ENCODE data around the gene NME7.
"Not testable (repeated sequence)": the region's sequence is repeated elsewhere in the genome, so short reads cannot be mapped to it uniquely, and the experiment has no call there.

NME7 gene

DNA sequence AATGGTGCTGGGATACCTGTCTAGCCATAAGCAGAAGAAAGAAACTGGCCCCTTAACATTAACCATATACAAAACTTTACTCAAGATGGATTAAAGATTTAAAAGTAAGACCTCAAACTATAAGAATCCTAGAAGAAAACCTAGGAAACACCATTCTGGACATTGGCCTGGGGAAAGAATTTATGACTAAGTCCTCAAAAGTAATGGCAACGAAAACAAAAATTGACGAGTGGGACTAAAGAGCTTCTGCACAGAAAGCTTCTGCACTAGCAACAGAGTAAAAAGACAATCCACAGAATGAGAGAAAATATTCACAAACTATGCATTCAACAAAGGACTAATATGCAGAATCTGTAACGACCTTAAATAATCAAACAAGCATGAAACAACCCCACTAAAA, 66.7 kb downstream of the NME7 start:
- no peak for DNase-seq

DNA sequence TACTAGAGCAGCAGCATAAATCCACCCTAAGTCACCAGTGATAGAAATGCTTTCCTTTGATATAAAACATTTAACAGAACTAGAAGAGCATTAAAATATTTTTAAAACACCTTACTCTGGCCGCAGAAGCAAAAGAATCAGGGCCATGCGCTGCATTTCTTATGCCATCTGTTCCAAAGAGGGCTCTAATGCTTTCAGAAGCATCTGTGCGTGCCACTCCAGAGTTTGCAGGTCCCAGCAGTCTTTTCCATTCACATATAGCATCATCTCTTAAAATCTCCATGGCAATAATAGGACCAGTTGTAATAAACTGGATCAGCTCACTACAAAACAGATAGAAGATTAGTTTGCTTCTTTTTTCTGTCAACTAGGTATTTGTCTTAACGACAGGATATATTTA, 69.2 kb downstream of the NME7 start:
- DNase-seq: no peak

DNA sequence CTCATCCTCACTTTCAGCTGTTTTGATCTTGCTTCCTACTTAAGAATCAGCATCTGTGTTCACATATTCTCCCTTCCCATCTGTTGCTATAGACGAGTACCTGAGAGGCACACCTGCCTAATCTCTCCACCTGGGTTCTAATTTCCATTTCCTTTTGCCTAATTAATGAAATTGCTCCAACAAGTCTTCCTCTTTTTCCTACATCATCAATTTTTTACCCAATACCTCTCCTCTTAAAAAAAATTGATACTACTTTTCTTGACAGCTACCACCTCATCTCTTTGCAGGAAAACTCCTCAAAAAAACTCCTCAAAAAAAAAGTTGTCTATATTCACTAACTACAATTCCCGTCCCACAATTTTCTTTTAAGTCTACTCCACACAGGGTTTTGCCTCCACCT, 71.8 kb downstream of the NME7 start:
- no peak for DNase-seq

DNA sequence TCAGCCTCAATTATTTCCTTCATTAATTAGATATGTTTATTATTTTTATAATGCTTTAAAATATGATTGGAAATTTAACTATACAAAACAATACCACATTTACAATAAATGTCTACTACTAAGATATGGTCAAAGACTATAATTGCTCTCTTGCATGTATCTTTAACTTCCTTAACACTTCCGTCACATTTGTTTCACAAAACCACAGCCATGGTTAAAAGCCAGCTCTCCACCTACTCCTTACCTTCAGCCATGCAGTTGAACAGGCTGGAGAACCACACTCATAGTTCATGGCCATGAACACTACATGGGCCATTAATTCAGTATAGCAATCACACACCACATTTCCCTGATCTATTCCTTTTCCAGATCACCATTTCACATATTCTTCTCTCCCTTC, 72.2 kb downstream of the NME7 start:
- DNase-seq: no peak

DNA sequence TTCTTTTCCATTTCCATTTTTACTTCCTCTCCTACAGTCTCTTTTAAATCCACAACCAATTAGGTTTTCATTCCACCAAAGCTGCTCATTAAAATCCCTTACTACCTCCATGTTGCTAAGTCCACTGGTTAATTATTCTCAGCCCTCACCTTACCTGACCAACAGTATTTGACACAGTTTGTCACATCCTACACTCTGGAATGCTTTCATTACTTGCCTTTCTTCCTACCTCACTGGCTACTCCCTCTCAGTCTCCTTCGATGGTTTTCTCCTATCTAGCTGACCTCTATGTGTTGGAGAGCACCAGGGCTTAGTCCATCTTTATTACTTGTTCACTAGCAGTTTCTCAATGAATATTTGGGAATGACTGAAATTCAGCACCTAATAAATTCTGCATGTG, 78.6 kb downstream of the NME7 start:
- DNase-seq: no peak

DNA sequence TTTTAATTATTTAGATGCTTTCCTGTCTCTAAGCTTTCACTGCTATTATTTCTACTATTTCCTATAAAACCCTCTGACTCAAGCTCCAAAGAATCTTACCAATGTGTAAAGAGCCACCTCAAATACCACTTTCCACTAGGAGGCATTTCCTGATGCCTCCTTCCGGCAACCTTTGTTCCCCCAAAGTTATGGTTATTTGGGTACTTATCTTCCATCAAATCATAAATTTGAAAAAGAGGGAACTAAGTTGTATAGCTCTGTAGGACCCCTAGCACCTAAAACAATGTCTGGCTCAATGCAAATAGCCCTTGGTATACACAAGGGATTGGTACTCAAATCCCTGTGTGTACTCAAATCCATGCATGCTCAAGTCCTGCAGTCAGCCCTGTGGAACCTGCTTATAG, 79.6 kb downstream of the NME7 start:
- no peak for DNase-seq

DNA sequence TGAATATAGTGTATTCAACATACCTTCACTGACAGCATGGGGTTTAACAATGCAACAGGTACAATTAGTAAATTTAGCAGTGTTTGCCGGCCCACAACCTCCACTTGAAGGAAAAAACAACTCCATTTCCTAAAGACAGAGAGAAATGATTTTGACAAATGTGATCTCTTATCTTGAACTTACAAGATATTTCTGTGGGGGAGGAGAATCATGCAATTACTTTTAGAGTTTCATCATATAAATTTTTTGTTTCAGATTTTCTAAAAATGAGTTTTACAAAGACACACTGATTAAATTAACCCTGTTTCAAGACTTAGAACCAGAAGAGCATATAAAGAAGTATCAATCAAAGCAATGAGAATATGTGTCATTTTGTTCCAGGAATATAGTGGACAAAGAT, 80.3 kb downstream of the NME7 start:
- no peak for DNase-seq

DNA sequence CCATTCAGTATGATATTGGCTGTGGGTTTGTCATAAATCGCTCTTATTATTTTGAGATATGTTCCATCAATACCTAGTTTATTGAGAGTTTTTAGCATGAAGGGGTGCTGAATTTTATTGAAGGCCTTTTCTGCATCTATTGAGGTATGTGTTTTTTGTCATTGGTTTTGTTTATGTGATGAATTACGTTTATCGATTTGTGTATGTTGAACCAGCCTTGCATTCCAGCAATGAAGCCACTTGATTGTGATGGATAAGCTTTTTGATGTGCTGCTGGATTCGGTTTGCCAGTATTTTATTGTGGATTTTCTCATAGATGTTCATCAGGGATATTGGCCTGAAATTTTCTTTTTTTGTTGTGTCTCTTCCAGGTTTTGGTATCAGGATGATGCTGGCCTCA, 86.0 kb downstream of the NME7 start:
- DNase-seq: not testable (repeated sequence)

DNA sequence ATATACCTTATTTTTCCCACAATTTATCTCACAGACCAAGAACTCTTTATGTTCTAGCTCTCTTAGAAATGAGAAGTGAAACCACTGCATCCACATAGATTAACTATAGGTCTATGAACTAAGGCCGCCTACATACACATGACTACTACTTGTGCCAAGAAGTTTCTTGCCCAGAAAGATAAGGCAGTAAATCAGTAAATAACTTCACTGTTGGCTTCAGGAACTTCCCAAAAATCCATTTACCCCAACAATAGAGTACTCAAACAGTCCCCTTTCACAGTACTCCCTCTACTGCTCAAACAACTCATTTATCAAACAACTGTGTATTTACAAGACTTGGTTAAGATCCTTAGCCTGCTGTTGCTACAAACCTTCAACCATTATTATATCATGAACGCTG, 96.5 kb downstream of the NME7 start:
- DNase-seq: no peak

DNA sequence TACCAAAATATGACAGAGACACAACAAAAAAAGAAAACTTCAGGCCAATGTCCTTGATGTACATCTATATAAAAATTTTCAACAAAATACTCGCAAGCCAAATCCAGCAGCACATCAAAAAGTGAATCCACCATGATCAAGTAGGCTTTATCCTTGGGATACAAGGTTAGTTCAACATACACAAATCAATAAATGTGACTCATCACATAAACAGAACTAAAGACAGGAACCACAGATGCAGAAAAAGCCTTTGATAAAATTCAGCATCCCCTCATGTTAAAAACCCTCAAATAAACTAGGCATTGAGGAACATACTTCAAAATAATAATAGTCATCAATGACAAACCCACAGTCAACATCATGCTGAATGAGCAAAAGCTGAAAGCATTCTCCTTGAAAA, 101.5 kb downstream of the NME7 start:
- DNase-seq: no peak

DNA sequence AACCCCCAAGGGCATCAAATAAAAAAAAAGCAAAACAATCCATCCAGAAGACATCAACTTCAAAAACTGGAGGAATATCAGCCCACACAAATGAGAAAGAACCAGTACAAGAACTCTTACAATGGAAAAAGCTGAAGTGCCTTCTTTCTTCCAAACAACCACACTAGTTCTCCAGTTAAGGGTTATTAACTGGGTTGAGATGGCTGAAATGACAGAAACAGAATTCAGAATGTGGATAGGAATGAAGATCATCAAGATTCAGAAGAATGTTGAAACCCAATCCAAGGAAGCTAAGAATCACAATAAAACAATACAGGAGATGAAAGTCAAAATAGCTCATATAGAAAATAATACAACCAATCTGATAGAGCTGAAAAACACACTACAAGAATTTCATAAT, 104.5 kb downstream of the NME7 start:
- no peak for DNase-seq

DNA sequence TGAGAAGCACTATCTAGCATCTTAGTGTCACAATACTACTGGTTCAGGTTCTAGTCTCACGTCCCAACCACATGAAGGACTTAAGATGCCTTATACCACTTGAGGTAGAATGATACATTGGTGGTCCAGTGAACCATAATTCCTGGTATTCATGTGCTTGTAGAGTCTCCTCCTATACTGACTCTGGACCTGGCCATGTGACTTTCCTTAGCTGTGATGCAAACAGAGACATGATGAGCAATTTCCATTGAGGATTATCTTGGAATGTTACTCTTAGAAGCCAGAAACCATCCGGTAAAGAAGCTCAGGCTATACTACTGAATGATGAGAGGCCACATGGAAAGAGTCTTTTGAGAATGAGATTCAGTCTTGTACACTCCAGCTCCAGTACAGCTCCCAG, 105.7 kb downstream of the NME7 start:
- DNase-seq: no peak

DNA sequence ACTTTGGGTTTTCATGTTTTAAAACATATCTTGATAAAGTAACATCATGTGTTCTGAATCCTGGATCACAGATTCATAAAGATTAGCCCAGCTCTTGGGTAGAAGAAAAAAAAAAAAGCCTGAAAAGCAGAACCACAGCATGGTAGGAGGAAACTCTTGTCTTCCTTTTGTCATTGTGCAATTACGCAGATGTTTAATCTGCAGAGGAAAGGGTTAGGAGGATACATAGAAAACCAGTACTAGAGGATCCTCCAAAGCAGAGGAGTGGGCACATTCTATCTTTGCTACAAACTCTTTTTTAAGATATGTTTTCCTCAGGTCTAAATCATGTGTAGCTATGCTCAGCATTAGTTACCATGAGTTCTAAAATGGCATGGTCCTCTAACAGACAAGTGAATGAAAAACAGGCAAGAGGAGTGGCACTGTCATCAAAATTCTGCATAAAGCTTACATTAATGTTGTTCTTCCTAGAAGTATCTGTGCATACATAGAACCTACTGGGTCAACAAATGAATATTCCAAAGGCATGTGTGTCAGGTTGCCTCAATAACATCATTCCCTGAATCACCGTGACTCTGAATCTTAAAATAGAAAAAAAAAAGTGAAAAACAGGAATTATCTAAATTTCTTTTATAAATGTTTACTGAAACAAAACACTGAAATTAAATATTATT, 107.0 kb downstream of the NME7 start:
- no peak for DNase-seq

DNA sequence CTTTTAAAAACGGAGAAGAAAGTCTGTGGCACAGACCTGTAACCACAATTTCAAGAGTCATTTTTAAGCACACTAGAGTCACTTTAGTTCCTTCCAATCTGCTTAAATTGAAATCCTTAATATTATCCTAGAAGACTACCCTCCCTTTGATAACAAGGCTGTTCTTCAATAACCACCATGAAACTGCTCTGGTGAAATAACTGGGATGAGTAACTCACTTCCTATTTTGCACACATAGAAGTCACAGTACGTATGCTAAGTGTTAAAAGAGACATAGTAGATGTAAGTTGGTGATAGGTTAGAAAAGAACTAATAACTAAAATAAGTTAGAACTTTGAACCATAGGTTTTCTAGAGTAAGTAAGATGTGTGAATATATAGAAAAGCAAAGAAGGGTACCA, 107.8 kb downstream of the NME7 start:
- DNase-seq: no peak

DNA sequence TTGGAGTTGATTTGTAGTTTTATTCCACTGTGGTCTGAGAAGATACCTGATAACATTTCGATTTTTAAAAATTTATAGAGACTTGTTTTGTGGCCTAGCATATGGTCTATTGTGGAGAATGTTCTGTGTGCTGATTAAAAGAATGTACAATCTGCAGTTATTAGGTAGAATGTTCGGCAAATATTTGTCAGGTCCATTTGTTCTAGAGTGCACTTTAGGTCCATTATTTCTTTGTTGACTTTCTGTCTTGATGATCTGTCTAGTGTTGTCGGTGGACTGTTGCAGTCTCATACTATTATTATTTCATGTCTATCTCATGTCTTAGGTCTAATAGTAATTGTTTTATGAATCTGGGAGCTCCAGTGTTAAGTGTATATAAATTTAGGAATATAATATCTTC, 116.8 kb downstream of the NME7 start:
- DNase-seq: no peak

DNA sequence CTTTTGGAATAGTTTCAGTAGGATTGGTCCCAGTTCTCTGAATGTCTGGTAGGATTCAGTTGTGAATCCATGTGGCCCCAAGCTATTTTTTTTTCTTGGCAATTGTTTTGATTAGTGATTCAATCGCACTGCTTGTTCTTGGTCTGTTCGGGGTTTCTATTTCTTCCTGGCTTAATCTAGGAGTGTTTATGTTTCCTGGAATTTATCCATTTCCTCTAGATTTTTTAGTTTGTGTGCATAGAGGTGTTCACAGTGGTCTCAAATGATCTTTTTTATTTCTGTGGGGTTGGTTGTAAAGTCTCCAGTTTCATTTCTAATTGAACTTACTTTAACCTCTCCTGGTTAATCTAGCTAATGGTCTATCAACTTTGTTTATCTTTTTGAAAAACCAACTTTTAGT, 117.6 kb downstream of the NME7 start:
- DNase-seq: no peak

DNA sequence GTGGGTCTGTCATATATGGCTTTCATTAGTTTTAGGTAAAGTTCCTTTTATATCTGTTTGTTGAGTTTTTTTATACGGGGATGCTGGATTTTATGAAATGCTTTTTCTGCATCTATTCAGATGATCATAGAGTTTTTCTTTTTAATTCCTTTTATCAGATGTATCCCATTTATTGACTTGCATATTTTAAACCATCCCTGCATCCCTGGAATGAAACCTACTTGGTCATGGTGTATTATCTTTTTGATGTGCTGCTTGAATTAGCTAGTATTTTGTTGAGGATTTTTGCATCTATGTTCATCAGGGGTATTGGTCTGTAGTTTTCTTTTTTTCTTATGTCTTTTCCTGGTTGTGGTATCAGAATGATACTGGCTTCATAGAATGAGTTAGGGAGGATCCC, 118.0 kb downstream of the NME7 start:
- no peak for DNase-seq

DNA sequence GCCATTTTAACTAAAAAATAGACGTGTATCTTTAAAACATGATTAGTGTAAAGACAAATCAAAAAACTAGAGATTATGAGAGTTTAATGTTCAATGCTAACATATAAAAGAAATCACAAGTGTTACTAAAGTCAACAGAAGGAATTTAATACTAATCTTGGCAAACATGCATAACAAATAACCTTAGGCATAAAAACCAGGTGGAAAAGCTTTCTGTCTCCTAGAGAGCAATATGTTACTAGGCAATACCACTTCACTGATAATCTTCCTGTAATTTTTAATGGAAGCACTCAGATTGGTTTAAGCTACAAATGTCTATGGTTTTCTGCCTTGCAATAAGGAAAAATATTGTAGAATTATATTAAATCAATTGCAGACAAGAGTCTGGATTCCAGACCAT, 121.9 kb downstream of the NME7 start:
- no peak for DNase-seq

DNA sequence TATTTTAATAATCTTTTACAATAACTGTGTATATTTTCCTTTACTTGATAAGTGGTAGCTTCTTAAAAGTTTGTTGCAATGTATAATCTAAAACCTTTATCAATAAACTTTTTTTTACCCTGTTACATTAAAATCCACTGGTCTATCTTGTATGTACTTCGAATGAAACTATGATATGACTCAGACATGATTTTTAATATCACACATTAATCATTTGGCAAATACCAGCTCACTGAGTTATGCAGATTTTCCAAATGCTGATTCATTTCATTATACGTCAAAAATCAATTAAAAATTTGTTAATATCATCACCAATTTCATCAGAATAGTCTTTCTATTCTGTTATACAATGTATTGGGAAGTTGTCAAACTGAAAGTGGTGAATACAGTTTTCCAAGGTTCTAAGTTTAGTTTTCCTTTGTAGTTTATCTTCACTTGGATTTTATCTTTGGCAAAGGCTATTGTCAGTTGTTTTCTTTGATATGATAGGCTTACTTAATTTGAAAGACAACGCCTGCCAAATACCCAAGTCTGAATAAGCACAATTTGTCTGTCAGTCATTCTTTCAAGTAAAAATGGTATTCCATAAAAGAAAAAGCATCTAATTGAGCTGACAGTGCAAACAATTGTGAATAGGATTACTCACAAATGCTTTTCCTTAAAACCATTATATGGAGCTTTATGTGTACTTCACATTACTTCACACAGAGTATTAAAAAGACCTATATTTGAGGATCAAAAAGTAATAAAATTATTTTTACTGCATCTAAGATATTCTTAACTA, 127.0 kb downstream of the NME7 start:
- DNase-seq: no peak

DNA sequence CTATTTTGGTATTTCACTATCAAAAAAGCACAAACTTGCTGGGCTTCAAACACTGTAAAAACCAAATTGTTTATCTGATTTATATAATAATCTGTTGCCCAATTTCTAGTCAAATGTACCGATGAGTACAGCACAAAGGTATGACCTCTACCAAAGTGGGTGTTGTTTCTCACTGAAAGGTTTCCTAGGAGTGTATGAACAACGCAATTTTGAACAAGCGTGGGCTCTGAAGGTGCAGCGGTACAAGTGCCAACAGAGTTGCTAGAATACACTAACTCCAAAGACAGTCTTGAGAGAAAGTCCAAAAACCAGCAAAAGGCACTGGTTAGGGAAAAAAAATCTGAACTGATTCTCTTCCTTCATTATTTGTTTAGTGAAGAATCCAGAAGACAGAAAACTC, 130.7 kb downstream of the NME7 start:
- no peak for DNase-seq

DNA sequence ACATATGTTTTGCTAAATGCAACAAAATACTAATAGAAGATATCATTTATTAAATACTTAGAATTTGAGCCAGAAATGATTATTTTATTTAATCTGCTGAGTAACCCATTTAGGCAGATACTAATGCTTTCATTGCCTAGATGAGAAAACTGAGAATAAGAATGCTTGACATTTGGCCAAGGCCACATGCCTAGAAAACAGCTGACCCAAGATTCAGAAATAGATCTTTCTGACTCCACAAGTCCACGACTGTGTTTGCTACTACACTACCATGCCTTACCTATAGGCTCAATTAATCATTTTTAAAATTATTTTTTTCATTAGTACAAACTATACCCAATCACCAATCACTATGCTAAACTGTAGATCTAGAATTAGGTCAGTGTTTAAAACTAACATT, 131.5 kb downstream of the NME7 start:
- no peak for DNase-seq

DNA sequence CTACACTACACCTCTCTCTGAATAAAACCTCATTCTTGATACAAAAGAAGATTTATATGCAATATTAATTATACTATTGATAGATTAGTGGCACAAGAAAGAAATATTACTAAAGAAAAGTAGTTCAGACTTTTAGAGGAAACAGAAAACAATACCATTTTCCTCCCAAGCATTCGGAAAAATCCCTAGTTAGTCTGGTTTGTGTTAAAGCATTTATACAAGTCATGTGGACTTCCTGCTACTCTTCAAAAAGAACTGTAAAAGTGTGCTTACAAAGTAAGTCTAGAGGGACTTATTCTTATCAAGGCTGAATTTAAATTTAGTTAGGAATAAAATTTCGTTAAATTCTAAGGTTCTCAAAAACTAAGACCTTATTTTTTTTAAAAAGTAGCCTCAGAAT, 132.0 kb downstream of the NME7 start:
- DNase-seq: no peak

DNA sequence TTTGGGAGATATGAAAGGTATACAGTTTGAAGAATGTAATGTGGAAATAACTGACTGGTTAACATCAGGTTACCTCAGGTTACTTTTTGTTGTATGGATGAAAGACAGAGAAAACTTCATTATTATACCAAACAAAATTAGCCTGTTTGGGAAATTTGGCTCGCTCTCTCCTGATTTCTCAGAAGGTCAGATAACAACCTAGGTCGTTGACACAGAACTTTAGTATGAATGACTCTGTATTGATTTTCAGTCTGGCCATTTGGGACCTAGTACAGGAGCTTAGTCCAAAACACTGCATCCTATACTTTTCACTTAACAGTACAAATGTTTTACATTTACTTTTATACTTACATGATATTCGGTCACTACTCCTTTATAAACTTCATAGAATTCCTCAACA, 132.8 kb downstream of the NME7 start:
- DNase-seq: no peak

DNA sequence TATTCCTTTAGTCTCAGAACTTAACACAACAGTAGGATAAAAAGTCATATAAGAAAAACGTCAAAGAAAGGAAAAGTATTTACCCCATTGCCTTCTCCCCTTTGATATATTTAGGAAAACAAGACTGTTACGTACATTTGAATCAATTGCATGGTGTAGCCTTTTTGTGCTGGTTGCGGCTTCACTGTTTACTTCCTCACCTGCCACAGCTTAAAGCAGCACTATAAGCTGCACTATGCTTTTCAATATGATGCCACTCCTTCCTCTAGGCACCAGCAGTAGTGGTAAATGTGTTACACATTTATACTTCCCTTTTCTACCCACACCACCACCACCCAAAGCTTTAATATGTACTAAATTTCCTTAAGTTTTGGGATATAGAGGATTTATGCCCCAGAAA, 150.0 kb downstream of the NME7 start:
- DNase-seq: no peak

DNA sequence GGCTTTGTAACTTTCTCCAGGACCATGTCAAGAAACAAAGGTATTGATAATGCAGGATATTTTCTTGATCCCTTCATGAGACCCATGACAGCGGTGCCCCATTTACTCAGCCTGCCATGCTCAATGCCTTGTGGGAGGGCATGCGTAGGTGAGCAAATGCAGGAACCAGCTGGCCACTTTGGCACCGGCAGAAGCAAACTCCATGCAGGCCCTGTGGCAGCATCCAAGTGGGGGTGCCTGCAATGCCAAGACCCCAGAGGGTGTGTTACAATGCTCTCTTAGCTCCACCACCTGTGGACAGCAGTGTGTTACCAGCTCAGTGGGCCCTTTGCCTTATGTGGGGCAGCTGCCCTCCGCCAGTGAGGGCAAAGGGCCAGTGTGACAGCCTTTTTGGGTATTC, 153.0 kb downstream of the NME7 start:
- DNase-seq: no peak

Measured in activated naive CD4-positive, alpha-beta T cell treated with anti-CD3 and anti-CD28 coated beads, Interleukin-2, amount 50 U/mL, for 16 hours (primary cell).